Stimulated activated CD8-positive, alpha-beta memory T cell treated with anti-CD3 and anti-CD28 coated beads, Interleukin-15, amount 100 ng/mL, for 48 hours (primary cell): ENCODE measurements around the gene PER3.
A peak's percentile ranks its signal among the peaks of the same experiment; 100 is the strongest.

Experiments used
- DNase-seq, 2 donors: peaks; one replicate each; pipeline ENCODE4 v3.0.0-alpha.2; 2020; ENCODE audit warnings: low read depth in 2 of 2

PER3 gene

GRCh38 chr1:7871136-7871535, 87.0 kb downstream of the PER3 start:
- DNase-seq, result no peak

- no peak for DNase-seq
Measured at GRCh38 chr1:7873801-7874795, 90.0 kb downstream of the PER3 start.

GRCh38 chr1:7878027-7878426, 93.9 kb downstream of the PER3 start:
- DNase-seq, result no peak

- no peak for DNase-seq
Measured at GRCh38 chr1:7879228-7879627, 95.1 kb downstream of the PER3 start.

GRCh38 chr1:7884757-7885156, 100.7 kb downstream of the PER3 start:
- no peak for DNase-seq

GRCh38 chr1:7885513-7886404, 101.7 kb downstream of the PER3 start:
- DNase-seq, result peak; percentile 5 to 25

- DNase-seq, result no peak
Measured at GRCh38 chr1:7886405-7886745, 102.3 kb downstream of the PER3 start.

- DNase-seq, result no peak
Measured at GRCh38 chr1:7888248-7889081, 104.4 kb downstream of the PER3 start.

GRCh38 chr1:7890853-7891252, 106.8 kb downstream of the PER3 start:
- DNase-seq, result no peak

- no peak for DNase-seq
Measured at GRCh38 chr1:7891804-7892203, 107.7 kb downstream of the PER3 start.

GRCh38 chr1:7893529-7894180, 109.6 kb downstream of the PER3 start:
- DNase-seq, result no peak
